GM21423 (cell line): ENCODE measurements around the gene MAP7.

Experiments used
- ATAC-seq: cut with Tn5 transposase; IDR thresholded peaks from one replicate; pipeline ENCODE4 v1.9.1; 2021; ENCODE audit warnings: mild to moderate bottlenecking, moderate library complexity; ENCODE audit not compliant: unreplicated experiment

Gene MAP7

DNA sequence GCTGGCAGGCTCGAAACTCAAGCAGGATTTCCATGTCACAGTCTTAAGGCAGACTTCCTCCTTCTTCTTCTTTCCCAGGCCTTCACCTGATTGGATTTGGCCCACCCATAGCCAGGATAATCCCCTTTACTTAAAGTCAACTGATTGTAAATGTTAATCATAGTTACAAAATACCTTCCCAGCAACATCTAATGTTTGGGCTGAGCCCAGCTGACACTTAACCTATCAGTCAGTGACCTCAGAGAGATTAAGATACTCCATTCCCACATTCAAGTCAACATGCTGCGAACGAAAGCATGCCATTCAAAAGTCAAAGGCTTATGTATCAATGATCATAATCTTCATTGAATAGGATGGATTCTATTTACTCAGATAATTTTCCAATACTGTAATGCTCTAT, 16.0 kb downstream of the MAP7 start:
- no peak for ATAC-seq

- ATAC-seq: no peak
Measured at GRCh38 chr6:136533487-136533886, 16.7 kb downstream of the MAP7 start.

DNA sequence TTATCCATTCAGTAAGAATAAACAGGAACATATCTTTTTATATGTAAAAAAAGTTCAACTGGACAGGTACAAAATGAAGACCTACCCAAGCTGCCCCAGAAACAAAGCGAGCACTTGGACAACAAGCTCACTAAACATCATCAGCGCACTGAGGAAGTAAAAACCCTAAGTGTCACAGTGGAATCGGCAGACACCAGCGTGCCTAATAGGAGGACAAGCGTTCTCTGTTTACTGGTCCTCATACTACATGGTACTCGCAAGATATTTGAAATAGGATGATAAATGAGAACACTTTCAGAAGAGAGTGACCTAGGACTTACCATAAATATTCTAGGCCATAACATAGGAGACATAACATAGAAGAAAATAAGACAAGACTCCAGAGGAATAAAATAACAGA, 18.2 kb downstream of the MAP7 start:
- no peak for ATAC-seq

DNA sequence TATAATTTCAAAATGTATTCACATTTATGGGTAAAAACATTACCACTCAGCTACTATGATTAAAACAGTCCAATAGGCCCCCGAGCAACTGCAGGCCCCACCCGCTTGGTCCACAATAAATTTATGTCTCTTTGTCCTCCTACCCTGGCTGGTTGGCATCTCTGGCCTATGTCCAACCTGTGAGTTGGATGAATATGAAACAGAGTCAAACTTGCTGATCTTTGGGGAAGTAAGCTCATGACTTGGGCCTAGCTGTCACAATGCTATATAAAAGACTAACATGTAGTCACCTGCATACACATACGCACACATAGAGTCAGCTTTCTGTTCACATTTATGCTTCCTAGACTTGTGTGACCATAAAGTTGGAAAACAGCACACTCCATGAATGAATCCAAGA, 20.5 kb downstream of the MAP7 start:
- ATAC-seq: no peak

DNA sequence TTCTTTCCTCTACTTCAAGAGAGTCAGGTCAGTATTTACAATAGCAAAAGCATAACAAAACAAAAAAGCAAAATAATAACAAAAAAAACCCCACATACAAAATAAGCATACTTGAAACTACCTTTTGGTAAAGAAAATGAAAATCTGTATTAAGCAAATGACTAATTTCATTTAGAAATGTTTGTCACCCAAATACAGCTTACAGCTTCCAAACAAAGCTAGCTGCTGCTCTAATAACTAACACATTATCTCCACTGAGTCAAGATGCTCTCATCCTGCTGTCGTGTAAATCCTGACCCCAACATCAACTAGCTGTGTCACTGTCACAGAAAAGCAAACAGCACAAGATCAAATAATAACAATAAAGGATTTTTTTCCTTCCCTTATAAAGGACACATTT, 21.7 kb downstream of the MAP7 start:
- ATAC-seq: no peak

DNA sequence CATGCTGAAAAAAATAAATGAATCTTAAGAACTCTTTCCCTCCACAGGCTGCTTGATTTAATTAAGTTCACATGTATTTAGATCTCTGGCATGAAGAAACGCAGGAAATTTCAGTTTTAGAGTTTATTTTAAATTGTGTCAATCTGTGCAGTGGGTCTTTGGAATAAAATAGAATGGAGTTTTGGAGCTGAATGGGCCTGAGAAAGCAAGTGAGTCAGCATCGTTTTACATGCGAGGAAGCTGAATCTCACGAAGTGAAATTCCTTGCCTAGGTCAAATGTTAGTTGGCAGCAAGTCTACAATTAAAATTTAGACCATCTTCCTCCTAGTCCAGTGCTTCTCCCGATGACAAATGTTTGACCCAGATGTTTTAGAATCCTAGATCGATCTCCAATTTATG, 22.4 kb downstream of the MAP7 start:
- no peak for ATAC-seq

DNA sequence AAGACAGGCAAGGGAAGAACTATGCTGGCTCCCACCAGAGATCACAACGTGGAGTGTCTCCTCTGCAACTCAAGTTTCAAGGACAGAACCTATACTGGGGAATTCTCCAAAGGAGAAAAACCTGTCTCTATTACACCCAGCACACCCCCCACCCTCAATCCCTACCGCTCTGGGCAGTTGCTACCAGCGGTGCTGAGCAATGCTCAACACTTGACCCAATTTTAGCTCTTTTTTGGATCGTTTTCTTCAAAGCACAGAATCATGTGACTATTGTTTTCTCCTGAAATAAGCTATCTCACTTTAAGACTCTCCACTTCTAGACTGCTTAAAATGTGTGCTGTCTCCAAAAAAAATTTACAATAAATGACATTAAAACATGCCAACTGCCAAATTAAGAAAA, 23.3 kb downstream of the MAP7 start:
- ATAC-seq: no peak

DNA sequence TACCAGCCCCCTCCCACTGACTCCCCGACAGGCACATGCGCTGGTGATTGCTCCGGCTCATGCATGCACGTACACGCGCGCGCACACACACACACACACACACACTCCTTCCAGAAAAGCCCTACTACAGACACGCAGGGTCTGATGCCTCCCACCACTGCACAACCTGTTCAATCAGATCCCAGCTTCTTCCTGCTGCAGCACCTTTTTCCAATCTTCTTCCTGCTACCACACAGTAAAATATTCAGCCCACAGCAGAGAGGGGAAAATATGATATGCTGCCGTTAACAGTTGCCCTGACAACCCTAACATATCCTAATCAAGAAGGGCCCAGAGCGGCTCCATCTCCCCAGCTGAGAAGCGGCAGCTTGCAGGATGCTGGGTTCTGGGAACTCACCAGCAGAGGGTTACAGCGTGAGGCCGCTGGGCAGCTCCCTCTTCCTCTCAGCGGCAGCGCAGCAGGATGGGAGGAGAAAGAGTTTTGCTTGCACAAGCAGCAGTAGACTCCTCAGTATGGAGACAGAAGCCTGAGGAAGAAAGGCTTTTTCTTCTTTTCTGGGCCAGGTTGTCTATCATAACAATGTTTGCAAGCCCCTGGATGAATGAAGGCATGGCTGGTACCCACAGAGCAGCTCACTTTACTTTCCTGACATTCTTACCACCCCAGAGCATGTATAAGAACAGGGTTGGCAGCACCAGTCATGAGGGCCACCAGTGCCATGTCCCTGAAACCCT, 23.9 kb downstream of the MAP7 start:
- ATAC-seq: no peak

- ATAC-seq: no peak
Measured at GRCh38 chr6:136525586-136526195, 24.5 kb downstream of the MAP7 start.

DNA sequence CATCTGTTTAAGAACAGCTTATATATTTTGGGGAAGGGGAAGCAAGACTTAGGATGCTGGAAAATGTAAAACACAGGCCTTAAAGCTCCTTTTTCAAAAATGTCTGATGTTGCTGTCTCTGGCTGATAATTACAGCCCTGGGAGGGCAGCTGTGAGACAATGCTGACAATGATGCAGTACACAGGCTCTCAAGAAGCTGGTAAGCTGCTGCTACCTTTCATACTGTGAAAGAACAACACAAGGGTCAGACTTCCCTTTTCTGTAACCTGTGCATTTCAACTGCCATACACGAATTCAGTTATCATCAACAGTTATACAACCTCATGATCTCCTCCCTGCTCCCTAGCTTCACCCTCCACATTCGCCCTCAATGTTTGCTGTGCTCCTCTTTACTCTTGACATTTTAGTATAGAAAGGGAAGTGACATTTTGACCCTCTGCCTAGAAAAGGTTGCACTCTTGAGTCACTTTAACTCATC, 25.2 kb downstream of the MAP7 start:
- no peak for ATAC-seq

DNA sequence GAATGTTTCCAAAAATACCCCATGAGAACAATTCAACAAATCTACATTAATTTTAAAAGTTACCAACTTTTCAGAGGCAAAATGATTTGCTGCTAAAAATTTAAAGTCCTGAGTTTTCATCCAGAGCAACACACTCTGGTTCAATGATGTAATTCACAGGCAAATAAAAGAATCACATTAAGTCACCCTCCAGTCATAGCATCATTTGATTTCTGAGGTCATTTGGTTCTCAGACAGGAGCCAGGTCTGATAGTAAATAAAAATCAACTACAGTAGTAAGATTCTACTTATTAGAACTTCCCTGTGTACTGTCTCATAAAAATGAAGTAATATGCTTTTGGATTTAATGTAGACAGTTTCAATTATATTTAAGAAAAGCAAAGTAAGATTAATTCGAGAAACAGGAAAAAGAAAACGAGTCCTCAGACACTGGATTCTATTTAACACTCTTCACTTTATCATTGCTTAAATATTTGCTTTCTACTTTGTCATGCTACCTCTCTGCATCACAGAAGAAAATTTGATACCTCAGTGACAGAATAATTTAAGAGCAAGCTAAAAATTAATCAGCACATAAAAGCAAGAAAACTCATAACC, 25.8 kb downstream of the MAP7 start:
- no peak for ATAC-seq

DNA sequence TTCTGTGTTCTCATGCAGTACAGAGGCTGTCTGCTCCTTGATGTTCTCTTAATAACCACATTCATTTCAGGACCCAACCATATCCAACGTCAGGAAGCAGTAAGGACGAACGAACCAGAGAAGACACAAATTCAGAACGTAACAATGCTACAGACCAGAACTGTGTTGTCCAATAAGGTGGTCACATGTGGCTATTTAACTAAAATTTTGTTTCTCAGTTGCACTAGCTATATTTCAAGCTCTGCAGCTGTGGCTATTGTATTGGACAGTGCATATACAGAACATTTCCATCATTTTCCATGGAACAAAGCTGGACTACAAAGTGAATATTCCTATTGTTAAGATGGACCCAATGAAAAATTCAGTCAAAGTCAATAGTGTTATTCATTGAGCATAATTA, 27.0 kb downstream of the MAP7 start:
- no peak for ATAC-seq

GRCh38 chr6:136522636-136523035, 27.6 kb downstream of the MAP7 start:
- ATAC-seq: no peak

DNA sequence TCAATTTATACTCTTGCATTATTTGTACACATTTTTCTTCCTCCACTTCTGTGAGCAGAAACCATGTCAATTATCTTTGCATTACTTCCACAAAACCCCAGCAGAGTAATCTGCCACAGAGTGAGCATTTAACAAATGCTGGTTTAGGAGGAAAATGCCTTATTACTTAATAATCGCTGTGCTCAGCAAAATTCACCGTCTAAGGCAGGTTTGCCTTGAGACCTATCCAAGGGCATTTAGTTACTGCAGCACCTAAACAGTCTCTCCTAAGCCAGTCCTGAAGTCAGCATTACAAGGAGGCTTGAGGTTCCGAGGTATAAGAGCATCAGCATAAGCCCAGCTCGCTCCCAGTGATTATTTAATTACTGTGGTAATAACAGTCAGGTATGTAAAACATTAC, 28.3 kb downstream of the MAP7 start:
- no peak for ATAC-seq

- no peak for ATAC-seq
Measured at GRCh38 chr6:136521427-136521826, 28.8 kb downstream of the MAP7 start.

- no peak for ATAC-seq
Measured at GRCh38 chr6:136520517-136520916, 29.7 kb downstream of the MAP7 start.

GRCh38 chr6:136517582-136517981, 32.6 kb downstream of the MAP7 start:
- no peak for ATAC-seq

DNA sequence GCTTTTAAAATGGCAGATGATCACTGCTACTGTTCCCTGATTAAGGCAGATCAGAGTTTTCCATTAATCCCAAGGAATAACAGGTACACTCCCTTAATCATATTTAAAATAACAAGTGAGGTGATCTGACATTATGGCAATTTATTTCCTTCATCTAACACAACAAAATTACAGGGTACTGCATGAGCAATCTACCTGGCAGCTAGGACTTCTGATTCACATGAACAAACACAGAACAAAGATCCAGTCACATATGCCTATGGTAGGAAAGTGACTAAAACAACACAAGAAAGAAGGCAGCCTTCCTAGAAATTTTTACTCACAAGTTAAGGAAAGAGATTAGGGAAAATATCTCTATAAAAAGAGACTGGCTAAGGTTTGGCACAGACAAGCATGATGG, 33.2 kb downstream of the MAP7 start:
- no peak for ATAC-seq

GRCh38 chr6:136514591-136514990, 35.6 kb downstream of the MAP7 start:
- ATAC-seq: no peak

DNA sequence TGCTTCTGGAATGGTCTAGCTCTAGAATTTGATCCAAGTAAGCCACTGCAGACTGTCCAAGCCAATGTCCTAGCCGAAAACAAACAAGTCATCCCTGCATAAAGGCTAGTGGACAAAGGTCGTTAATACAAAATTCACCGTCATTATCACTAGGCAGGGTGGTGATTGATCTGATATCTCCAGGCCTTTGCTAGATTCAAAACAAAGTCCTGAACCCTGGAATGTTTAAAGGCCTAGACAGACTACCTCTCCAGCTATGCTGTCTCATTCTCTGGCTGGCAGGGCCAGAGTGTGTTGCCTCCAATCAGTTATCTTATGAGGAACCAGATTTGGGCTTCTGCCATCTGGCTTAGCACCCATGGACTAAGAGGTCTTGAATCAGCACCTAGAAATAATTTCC, 38.3 kb downstream of the MAP7 start:
- no peak for ATAC-seq

DNA sequence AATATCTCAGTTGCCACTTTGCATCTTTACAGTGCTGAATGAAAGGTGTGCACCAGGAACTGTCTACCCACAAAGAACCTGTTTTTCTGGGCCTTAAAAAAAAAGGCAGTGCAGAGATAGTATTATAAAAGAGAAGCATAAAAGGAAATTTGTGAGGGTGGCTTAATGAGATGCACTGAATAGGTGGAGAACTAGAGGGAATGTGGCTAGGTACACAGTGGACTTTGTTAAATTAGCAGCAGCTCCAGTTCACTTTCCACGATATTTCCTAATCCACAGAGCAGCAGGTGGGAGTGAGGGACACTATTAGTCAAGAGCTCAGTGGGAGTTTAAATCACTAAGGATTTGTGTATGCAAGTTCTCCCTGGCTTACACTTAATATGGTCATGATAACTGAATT, 38.8 kb downstream of the MAP7 start:
- ATAC-seq: no peak

DNA sequence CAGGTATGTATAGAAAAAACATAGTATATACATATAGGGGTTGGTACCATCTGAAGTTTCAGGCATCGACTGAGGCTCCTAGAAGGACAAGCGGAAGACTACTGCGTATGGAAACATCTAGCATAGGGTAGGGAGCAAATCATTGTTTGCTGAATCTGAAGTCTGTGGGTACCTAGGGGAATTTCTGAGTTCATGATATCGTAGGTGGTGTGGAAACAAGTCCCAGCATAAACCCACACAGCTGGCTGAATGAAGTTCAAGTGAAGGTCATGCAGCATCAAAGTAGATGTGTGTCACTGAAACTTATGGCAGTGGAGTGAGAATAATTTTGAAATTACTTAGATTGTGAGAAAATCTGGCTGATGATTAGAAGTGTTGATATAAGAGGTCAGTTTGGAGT, 39.4 kb downstream of the MAP7 start:
- ATAC-seq: no peak
